K562 (cell line): ENCODE data around the gene IL27RA. TPM values are rescaled to one million over a fixed set of nuclear protein-coding genes. Genes with fewer than 3 reads are reported as not detected.
A peak's percentile ranks its signal among the peaks of the same experiment; 100 is the strongest.

Source experiments
- ATF7 ChIP-seq: fragments of 450-650 bp; IDR thresholded peaks from 2 replicates; pipeline ENCODE4 v1.7.1; 2014; ENCODE audit warnings: mild to moderate bottlenecking, moderate library complexity
- BRD9 ChIP-seq: fragments of 450-650 bp; IDR thresholded peaks from 2 replicates; pipeline ENCODE4 v1.6.1; 2018; ENCODE audit warnings: low read depth; ENCODE audit not compliant: partially characterized antibody
- CBX3 ChIP-seq, 2 experiments: IDR thresholded peaks; 1 replicate in 1 of 2; 2 replicates in 1 of 2; pipeline ENCODE4 v1.6.1; 2012; ENCODE audit warnings: inconsistent platforms in 2 of 2, low read length in 2 of 2, borderline replicate concordance in 1 of 2, control low read depth in 1 of 2
- CC2D1A ChIP-seq: fragments of 450-650 bp; IDR thresholded peaks from 2 replicates; pipeline ENCODE4 v1.6.1; 2017; ENCODE audit warnings: mild to moderate bottlenecking
- ELF2 ChIP-seq: fragments of 250-450 bp; sonication (Bioruptor Pico); IDR thresholded peaks from 2 replicates; pipeline ENCODE4 v1.5.0; 2021; ENCODE audit warnings: mild to moderate bottlenecking
- ESRRB ChIP-seq: fragments of 250-450 bp; sonication (Bioruptor Pico); IDR thresholded peaks from 2 replicates; pipeline ENCODE4 v1.5.0; 2020; ENCODE audit warnings: mild to moderate bottlenecking, moderate library complexity, borderline replicate concordance
- HCFC1 ChIP-seq: IDR thresholded peaks from 2 replicates; pipeline ENCODE4 v1.6.1; 2012; ENCODE audit warnings: low read depth, low read length, improper control_type of control experiment
- HDAC6 ChIP-seq: IDR thresholded peaks from 2 replicates; pipeline ENCODE4 v1.6.1; 2012; ENCODE audit warnings: low read depth, mild to moderate bottlenecking, control low read depth, inconsistent platforms, low read length, moderate library complexity
- JUN ChIP-seq, 2 experiments: sonication (generic) in 1 of 2; formaldehyde crosslinking in 1 of 2; IDR thresholded peaks; 2 replicates each; pipeline versions ENCODE4 v1.6.1 to v1.8.0; 2012 to 2022; ENCODE audit warnings: borderline replicate concordance in 2 of 2, mild to moderate bottlenecking in 2 of 2, improper control_type of control experiment in 1 of 2, low read depth in 1 of 2, low read length in 1 of 2, missing genetic modification reagents in 1 of 2
- KLF16 ChIP-seq: IDR thresholded peaks from 2 replicates; pipeline ENCODE4 v1.6.1; 2016; ENCODE audit warnings: antibody characterized with exemption
- MTA2 ChIP-seq: fragments of 450-650 bp; IDR thresholded peaks from 2 replicates; pipeline ENCODE4 v1.6.1; 2016; ENCODE audit warnings: low read depth
- PKNOX1 ChIP-seq: fragments of 450-650 bp; IDR thresholded peaks from 2 replicates; pipeline ENCODE4 v1.6.1; 2016
- RBM22 ChIP-seq: fragments of 200-400 bp; formaldehyde crosslinking; IDR thresholded peaks from 2 replicates; pipeline ENCODE4 v1.6.1; 2018; ENCODE audit warnings: low read length, low read depth; ENCODE audit not compliant: poor library complexity, severe bottlenecking
- SFPQ ChIP-seq: fragments of 200-400 bp; formaldehyde crosslinking; IDR thresholded peaks from 2 replicates; pipeline ENCODE4 v1.6.1; 2017; ENCODE audit warnings: mild to moderate bottlenecking, low read depth, low read length, moderate library complexity
- SMARCE1 ChIP-seq: fragments of 450-650 bp; IDR thresholded peaks from 2 replicates; pipeline ENCODE4 v1.7.1; 2016; ENCODE audit warnings: mild to moderate bottlenecking
- SRSF1 ChIP-seq: fragments of 200-400 bp; formaldehyde crosslinking; IDR thresholded peaks from 2 replicates; pipeline ENCODE4 v1.6.1; 2017; ENCODE audit warnings: mild to moderate bottlenecking, low read depth, low read length, moderate library complexity
- TRIM24 ChIP-seq, 2 experiments: fragments of 450-650 bp; IDR thresholded peaks; 2 replicates each; pipeline ENCODE4 v1.6.1; 2016
- ZNF586 ChIP-seq: fragments of 450-650 bp; formaldehyde crosslinking; conservative IDR thresholded peaks from 2 replicates; pipeline ENCODE4 v1.4.0; 2020; ENCODE audit warnings: mild to moderate bottlenecking, moderate library complexity
- polyA plus RNA-seq, 8 experiments: library from polyadenylated mRNA; depleted of rRNA in 4 of 8; stranded (reverse) in 5 of 8; unstranded in 3 of 8; fragments of >200 nt; fragmentation: Nextera tagmentation in 2 of 8; fragmentation: Illumina TruSeq in 1 of 8; extraction: Ambion mirVana in 2 of 8; extraction: Trizol in 1 of 8; gene quantifications; 2 replicates each; pipeline versions ENCODE4 v1.2.1 to v1.2.3, GENCODE V29; 2011 to 2014; ENCODE audit warnings: inconsistent platforms in 1 of 8, missing spikeins in 1 of 8
- total RNA-seq, 7 experiments: library from RNA; depleted of rRNA in 6 of 7; stranded (reverse); fragments of >200 nt in 6 of 7; fragmentation: Illumina TruSeq in 2 of 7; extraction: Trizol in 2 of 7; gene quantifications; 2 replicates each; pipeline versions ENCODE4 v1.2.1 to v1.2.3, GENCODE V29; 2011 to 2021; ENCODE audit warnings: low replicate concordance in 1 of 7

Gene IL27RA
- total and polyA plus RNA-seq, 9 of the 15 experiments (the other 6 are each of a cell fraction or from before 2014, with no cell fraction given), result 1.9 to 15.9 (median 12.0) TPM

- TF ChIP-seq HCFC1, result 0 out of 2 replicates have a peak, but pooled peaks have one; percentile 37
- TF ChIP-seq BRD9, result no peak
- TF ChIP-seq SFPQ, result no peak
- no peak for TF ChIP-seq RBM22
- TF ChIP-seq ESRRB (CRISPR knock-in tag), result no peak
- no peak for TF ChIP-seq HDAC6
- peak; percentile 70 for TF ChIP-seq CC2D1A
- TF ChIP-seq SMARCE1, result 0 out of 2 replicates have a peak, but pooled peaks have one; percentile 26
- no peak for TF ChIP-seq ELF2 (CRISPR knock-in tag)
- TF ChIP-seq CBX3 (IDR thresholded peaks at IDR 0.05; ENCODE audit: borderline replicate concordance in 1 of 2, low read length in 2 of 2), result peak in 1 of 2 experiments; percentile 71; a peak in 1 of 3 replicates
- TF ChIP-seq PKNOX1, result no peak
- TF ChIP-seq ZNF586, result no peak
- no peak for TF ChIP-seq SRSF1
- 0 out of 2 replicates have a peak, but pooled peaks have one; percentile 26 for TF ChIP-seq JUN (IDR thresholded peaks at IDR 0.05; ENCODE audit: borderline replicate concordance, low read depth, low read length)
- no peak for TF ChIP-seq JUN (CRISPR knock-in tag; IDR thresholded peaks at IDR 0.05; ENCODE audit: borderline replicate concordance)
- TF ChIP-seq MTA2, result no peak
- peak in 1 of 2 experiments; percentile 41; a peak in 1 of 4 replicates for TF ChIP-seq TRIM24 (IDR thresholded peaks at IDR 0.05)
- TF ChIP-seq KLF16, result peak; percentile 48
- TF ChIP-seq ATF7, result peak; percentile 17; the same call in 1 of the 2 replicates
- TF ChIP-seq, all 486 proteins: peak for 23
These were observed 17.0 kb downstream of the IL27RA start (continued) for GRCh38 chr19:14048443-14049153.
